Adrenal gland (tissue), 12 donors: Measurements from ENCODE around the gene RYR3. TPM values are rescaled to one million over a fixed set of nuclear protein-coding genes. Genes with fewer than 3 reads are reported as not detected.

Experiments used
- DNase-seq, 7 donors: peaks; one replicate each; pipeline ENCODE4 v3.0.0-alpha.2; 2019 to 2020
- H3K27ac ChIP-seq, 5 donors: fragments of 200-600 bp; sonication (generic) in 4 of 5; 1 replicate in 3 of 5; 2 replicates in 2 of 5; pipeline versions ENCODE4 v1.5.1 to v1.8.0; 2016 to 2020; ENCODE audit warnings: mild to moderate bottlenecking in 1 of 5
- H3K27me3 ChIP-seq: fragments of 200-600 bp; 2 replicates; pipeline ENCODE4 v1.8.0; 2021
- H3K36me3 ChIP-seq, 2 donors: fragments of 200-600 bp; replicated peaks in 1 of 2; 1 replicate in 1 of 2; 2 replicates in 1 of 2; pipeline versions ENCODE4 v1.5.1 to v1.8.0; 2018 to 2022
- H3K4me1 ChIP-seq, 2 donors: fragments of 200-600 bp; replicated peaks in 1 of 2; 1 replicate in 1 of 2; 2 replicates in 1 of 2; pipeline versions ENCODE4 v1.5.1 to v1.8.0; 2018 to 2021
- H3K4me3 ChIP-seq, 4 donors: fragments of 200-600 bp; sonication (generic) in 3 of 4; one replicate each; pipeline ENCODE4 v1.5.1; 2016 to 2018
- H3K9me3 ChIP-seq, 3 donors: fragments of 200-600 bp; sonication (generic) in 1 of 3; replicated peaks in 1 of 3; 1 replicate in 2 of 3; 2 replicates in 1 of 3; pipeline versions ENCODE4 v1.5.1 to v1.8.0; 2016 to 2021
- POLR2A ChIP-seq, 2 donors: fragments of 450-650 bp; IDR thresholded peaks; one replicate each; pipeline ENCODE4 v1.6.1; 2017; ENCODE audit warnings: antibody characterized with exemption in 2 of 2, mild to moderate bottlenecking in 2 of 2, moderate library complexity in 1 of 2
- WGBS, 4 donors: extraction: QIAGEN DNeasy Blood & Tissue Kit in 2 of 4; methylation state at CpG; one replicate each; pipeline versions ENCODE4 v1.1.5 to v1.1.7; 2013 to 2017; 5-methylcytosine and 5-hydroxymethylcytosine counted together
- intact Hi-C, 2 donors: fragments of 100-400 bp; cut with DNase I; formaldehyde crosslinking; loops; one replicate each; pipeline versions ENCODE4 v1.14.1 to v1.15.0; 2022 to 2023
- polyA plus RNA-seq, 3 donors: library from polyadenylated mRNA; stranded (reverse); fragments of 200-250 nt in 2 of 3; fragments of 350-450 nt in 1 of 3; fragmentation: Illumina TruSeq in 1 of 3; extraction: RNeasy Lipid Tissue Mini Kit (QIAGEN cat#74804) in 1 of 3; gene quantifications; one replicate each; pipeline ENCODE4 v1.2.3, GENCODE V29; 2013 to 2014
- total RNA-seq, 9 donors: library from RNA; depleted of rRNA in 4 of 9; stranded (reverse); fragments of >200 nt in 4 of 9; fragments of 120-200 nt in 1 of 9; fragmentation: NEBNext Ultra II Directional in 1 of 9; extraction: Animal tissue kit (Norgen Biotek cat#: 25700) in 1 of 9; gene quantifications; one replicate each; pipeline versions ENCODE4 v1.1.0 to v1.2.4, GENCODE V29; 2013 to 2023
- TF ChIP-seq, protein P1 (sequence below), 6 experiments: fragments of 450-650 bp in 4 of 6; fragments of 200-600 bp in 2 of 6; sonication (generic) in 1 of 6; IDR thresholded peaks; 1 replicate in 5 of 6; 2 replicates in 1 of 6; pipeline versions ENCODE4 v1.5.1 to v1.8.0; 2016 to 2021; ENCODE audit warnings: antibody characterized with exemption in 6 of 6, mild to moderate bottlenecking in 2 of 6, moderate library complexity in 1 of 6
- donor health status: healthy with polysubstance abuse.
- donor health status: Bipolar disorder and iron deficiency.
- donor health status: DM: yes; HTN: yes; CAD: no.
- donor health status: DM: no; HTN: no; CAD: no.
- donor health status: DM: no; HTN: no; CAD: no.
- donor health status: DM: yes; HTN: yes; CAD: no.

The RYR3 gene
- total and polyA plus RNA-seq, 12 donors, result 0.32 to 60.7 (median 3.4) TPM

- 50 to 85% (median 68%) methylated on average over 1 of the region's 1 CpG for WGBS, 4 donors
- intact Hi-C loops, result no loop called here
- Histone ChIP-seq H3K27me3 (peaks cover 3% of the 10 kb centered on the region), H3K36me3 (no peaks in the 10 kb centered on the region), H3K4me1 (no peaks in the 10 kb centered on the region), H3K4me3 (no peak overlapping the region), H3K27ac (no peak overlapping the region), H3K9me3 (no peaks in the 10 kb centered on the region)
- TF ChIP-seq POLR2A (IDR thresholded peaks at IDR 0.05), result no peak
- TF ChIP-seq, protein P1, sequence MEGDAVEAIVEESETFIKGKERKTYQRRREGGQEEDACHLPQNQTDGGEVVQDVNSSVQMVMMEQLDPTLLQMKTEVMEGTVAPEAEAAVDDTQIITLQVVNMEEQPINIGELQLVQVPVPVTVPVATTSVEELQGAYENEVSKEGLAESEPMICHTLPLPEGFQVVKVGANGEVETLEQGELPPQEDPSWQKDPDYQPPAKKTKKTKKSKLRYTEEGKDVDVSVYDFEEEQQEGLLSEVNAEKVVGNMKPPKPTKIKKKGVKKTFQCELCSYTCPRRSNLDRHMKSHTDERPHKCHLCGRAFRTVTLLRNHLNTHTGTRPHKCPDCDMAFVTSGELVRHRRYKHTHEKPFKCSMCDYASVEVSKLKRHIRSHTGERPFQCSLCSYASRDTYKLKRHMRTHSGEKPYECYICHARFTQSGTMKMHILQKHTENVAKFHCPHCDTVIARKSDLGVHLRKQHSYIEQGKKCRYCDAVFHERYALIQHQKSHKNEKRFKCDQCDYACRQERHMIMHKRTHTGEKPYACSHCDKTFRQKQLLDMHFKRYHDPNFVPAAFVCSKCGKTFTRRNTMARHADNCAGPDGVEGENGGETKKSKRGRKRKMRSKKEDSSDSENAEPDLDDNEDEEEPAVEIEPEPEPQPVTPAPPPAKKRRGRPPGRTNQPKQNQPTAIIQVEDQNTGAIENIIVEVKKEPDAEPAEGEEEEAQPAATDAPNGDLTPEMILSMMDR (IDR thresholded peaks at IDR 0.05), result no peak
- DNase-seq, result no peak
These were observed 157.0 kb downstream of the RYR3 start for GRCh38 chr15:33467816-33468163.

- intact Hi-C loops, result no loop called here
- Histone ChIP-seq H3K4me1 (no peaks in the 10 kb centered on the region), H3K4me3 (no peak overlapping the region), H3K9me3 (no peaks in the 10 kb centered on the region), H3K27ac (no peak overlapping the region), H3K27me3 (no peaks in the 10 kb centered on the region), H3K36me3 (no peaks in the 10 kb centered on the region)
- WGBS, 4 donors, result 78 to 86% (median 82%) methylated on average over 3 of the region's 3 CpGs
- TF ChIP-seq, protein P1 (IDR thresholded peaks at IDR 0.05), result no peak
- no peak for TF ChIP-seq POLR2A (IDR thresholded peaks at IDR 0.05)
- no peak for DNase-seq
These were observed 158.0 kb downstream of the RYR3 start for GRCh38 chr15:33468740-33469139.

GRCh38 chr15:33473005-33473404 lies 162.2 kb downstream of the RYR3 start:
- no peaks in the 10 kb centered on the region for H3K4me1 ChIP-seq
- 74 to 80% (median 77%) methylated on average over 5 of the region's 5 CpGs for WGBS, 4 donors
- no peak for TF ChIP-seq POLR2A (IDR thresholded peaks at IDR 0.05)
- TF ChIP-seq, protein P1 (IDR thresholded peaks at IDR 0.05), result no peak
- DNase-seq, result no peak
- no peaks in the 10 kb centered on the region for H3K27me3 ChIP-seq
- H3K9me3 ChIP-seq, result no peaks in the 10 kb centered on the region
- no peak overlapping the region for H3K27ac ChIP-seq
- no peak overlapping the region for H3K4me3 ChIP-seq
- intact Hi-C loops, result no loop called here
- no peaks in the 10 kb centered on the region for H3K36me3 ChIP-seq

GRCh38 chr15:33473714-33474113 lies 162.9 kb downstream of the RYR3 start:
- H3K36me3 ChIP-seq, result no peaks in the 10 kb centered on the region
- H3K27me3 ChIP-seq, result no peaks in the 10 kb centered on the region
- H3K4me3 ChIP-seq, result no peak overlapping the region
- 65 to 73% (median 71%) methylated on average over 4 of the region's 4 CpGs for WGBS, 4 donors
- no peaks in the 10 kb centered on the region for H3K9me3 ChIP-seq
- no peak overlapping the region for H3K27ac ChIP-seq
- intact Hi-C loops, result no loop called here
- no peak for DNase-seq
- H3K4me1 ChIP-seq, result no peaks in the 10 kb centered on the region
- TF ChIP-seq POLR2A (IDR thresholded peaks at IDR 0.05), result no peak
- TF ChIP-seq, protein P1 (IDR thresholded peaks at IDR 0.05), result no peak
